GM12875 (cell line): ENCODE results near the gene SCN1B.

Experiments
- H3K4me3 ChIP-seq: one replicate; pipeline ENCODE4 v1.5.1; 2011; ENCODE audit warnings: low read depth, low read length, control low read depth
- TF ChIP-seq, protein P1 (sequence below): IDR thresholded peaks from 2 replicates; pipeline ENCODE4 v1.5.1; 2011; ENCODE audit warnings: low read depth, mild to moderate bottlenecking, control low read depth, inconsistent platforms, low read length, moderate library complexity, borderline replicate concordance; ENCODE audit not compliant: insufficient read depth

The SCN1B gene

DNA sequence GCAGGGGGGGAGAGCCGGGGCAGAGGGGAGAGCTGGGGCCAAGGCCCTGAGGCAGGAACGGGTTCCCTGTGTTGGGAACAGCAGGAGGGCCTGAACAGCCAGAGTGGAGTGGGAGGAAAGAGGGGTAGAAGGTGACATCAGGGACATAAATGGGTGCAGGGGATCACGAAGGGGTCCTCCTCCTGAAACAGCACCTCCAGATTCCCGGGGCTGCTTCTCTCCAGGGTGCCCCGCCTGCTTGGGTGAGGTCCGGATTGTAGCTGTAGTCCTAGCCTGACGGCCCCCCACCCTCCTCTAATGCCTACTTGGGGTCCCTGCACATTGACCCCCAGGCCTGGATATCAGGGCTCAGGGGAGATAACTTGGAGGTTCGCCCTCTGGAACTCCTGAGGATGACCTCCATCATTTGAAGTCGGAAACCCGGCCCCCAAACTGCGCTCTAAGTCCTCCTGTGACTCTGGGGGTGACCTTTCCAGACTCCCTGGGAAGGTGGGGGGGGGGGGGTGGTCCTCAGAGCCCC is 473 bp upstream of the SCN1B start:
- H3K4me3 ChIP-seq, result no peak overlapping the region
- TF ChIP-seq, protein P1, sequence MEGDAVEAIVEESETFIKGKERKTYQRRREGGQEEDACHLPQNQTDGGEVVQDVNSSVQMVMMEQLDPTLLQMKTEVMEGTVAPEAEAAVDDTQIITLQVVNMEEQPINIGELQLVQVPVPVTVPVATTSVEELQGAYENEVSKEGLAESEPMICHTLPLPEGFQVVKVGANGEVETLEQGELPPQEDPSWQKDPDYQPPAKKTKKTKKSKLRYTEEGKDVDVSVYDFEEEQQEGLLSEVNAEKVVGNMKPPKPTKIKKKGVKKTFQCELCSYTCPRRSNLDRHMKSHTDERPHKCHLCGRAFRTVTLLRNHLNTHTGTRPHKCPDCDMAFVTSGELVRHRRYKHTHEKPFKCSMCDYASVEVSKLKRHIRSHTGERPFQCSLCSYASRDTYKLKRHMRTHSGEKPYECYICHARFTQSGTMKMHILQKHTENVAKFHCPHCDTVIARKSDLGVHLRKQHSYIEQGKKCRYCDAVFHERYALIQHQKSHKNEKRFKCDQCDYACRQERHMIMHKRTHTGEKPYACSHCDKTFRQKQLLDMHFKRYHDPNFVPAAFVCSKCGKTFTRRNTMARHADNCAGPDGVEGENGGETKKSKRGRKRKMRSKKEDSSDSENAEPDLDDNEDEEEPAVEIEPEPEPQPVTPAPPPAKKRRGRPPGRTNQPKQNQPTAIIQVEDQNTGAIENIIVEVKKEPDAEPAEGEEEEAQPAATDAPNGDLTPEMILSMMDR, result no peak

DNA sequence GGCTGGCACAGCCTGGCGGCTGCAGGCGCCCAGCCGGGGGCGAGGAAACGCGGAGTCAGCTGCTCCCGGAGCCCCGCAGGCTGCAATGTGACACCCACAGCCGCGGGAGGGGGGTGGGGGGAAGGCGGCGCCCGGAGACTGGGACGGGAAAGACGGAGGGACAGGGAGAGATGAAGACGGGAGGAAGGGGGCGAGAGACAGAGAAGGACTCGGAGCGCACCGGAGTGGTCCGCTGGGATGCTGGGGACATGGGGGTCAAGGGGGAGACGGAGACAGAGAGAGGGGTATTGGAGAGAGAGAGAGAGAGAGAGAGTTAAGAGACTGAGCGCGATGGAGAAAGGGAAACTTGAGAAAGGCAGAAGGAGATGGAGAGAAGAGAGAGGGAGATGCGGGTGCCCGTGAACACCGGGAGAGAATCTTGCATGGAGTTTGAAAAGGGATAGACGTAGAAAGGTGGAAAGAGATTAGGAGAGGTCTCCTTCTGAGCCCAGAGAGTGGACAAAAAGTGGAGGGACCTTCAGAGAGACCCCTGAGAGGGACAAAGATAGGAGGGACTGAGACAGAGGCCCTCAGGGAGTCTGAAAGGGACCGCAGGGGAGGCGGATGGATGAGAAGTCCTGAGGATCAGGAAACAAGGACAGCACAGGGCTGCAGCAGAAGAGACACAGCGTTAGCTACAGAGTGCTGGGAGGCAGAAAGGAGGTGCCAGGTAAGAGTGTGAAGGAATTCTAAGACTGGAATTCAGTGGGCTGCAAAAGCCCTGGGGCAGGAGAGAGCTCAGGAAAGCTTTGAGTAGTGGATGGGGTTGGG is 1.0 kb downstream of the SCN1B start:
- H3K4me3 ChIP-seq, result no peak overlapping the region
- TF ChIP-seq, protein P1, result no peak

DNA sequence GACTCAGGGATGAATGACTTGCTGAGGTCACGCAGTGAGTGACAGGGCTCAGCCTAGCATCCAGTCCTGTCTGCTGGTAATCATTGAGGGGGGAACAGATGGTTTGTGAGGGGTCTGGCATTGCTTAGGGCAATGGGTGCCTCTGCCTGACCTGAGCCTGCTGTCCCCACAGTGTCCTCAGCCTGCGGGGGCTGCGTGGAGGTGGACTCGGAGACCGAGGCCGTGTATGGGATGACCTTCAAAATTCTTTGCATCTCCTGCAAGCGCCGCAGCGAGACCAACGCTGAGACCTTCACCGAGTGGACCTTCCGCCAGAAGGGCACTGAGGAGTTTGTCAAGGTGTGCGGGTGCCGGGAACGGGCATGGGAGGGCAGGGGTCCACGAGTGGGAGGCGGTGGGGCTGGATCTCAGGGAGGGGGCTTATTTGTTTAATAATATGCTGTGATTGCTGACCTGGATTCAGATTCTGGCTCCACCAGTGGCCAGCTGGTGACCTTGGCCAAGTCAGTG is 2.1 kb downstream of the SCN1B start:
- TF ChIP-seq, protein P1, result no peak
- H3K4me3 ChIP-seq, result no peak overlapping the region

DNA sequence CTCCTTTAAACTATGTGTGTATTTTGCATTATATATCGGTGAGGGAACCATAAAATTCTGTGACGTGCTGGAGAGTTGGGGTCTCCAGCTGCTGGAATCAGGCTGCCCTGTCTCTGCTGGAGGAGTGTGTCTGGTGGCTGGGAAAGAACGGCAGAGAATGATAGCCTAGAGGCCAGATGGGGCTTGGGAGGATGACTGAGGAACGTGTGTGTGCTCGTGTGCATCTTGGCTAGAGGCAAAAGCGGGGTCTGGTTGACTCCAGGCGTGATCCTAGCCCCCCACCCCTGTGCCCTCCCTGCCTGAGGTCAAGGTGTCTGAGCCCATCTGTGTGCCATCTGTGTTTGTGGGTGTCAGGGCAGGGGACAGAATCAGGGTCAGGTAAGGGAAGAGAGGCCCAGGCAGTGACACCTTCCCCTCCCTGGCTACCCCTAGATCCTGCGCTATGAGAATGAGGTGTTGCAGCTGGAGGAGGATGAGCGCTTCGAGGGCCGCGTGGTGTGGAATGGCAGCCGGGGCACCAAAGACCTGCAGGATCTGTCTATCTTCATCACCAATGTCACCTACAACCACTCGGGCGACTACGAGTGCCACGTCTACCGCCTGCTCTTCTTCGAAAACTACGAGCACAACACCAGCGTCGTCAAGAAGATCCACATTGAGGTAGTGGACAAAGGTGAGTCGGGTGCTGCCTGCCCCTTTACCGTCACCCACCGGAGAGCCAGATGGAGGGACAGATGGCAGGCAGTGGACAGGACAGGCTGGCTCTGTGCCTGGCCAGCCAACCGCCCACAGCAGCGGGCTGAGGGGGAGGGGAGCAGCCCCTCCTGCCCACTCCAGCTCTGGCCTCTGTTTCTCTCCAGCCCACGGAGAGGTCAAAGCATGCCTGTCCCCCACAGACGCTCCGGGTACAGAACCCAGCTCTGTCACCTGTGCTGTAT is 3.1 kb downstream of the SCN1B start:
- TF ChIP-seq, protein P1, result no peak
- H3K4me3 ChIP-seq, result no peak overlapping the region

DNA sequence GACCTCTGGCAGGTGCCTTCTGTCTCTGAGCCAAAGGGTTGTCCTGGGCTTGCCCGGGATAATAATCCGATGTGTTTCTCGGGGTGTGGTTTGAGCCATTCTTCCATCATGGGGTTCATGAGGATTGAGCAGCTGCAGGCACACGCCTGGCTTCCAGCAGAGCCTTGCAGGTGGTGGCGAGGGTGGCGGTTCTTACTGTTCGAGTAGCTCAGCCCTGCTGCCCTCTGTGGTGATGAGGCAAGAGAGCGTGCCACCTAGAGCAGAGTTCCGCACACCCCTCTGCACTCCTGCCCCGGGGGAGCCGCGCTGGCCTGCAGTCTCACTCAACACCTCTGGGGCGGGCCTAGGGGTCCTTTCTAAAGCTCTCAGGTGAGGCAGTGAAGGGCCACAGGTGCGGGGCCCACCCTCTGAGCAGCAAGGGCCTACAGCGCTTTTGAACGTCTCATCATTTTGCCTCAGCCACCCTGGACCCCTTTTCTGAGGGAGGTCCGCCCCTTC is 3.8 kb downstream of the SCN1B start:
- TF ChIP-seq, protein P1, result no peak
- no peak overlapping the region for H3K4me3 ChIP-seq

DNA sequence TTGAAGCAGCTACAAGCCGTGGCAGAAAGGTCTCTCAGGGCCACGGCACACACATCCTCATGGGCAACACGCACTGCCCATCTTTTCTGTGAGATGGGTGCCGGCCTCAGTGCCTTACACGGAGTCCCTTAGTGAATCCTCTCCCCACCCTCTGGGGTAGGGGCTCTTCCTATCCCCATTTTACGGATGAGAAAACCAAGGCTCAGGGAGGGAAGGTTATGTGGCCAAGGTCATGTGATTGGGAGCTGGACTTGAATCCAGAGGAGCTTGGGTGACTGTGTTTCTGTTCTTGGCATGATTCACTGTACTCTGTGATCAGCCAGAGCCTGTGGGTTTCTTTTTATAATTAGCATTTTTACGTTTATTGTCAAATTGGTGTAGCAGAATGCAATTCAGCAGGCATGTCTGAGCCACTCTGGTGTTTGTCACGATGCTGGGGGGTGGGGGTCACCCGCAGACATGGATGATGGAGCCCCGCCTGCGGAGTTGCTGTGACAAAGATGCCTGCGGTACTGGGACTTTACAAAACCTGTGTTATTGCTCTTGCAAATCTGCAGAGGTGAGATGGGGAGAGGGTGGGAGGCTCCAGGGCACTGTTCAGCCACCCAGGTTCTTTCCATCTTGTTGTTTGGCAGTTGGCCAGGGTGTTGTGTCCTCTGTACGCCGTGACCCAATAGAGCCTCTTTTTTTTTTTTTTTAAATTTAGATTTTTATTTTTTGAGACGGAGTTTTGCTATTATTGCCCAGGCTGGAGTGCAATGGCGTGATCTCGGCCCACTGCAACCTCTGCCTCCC is 4.5 kb downstream of the SCN1B start:
- TF ChIP-seq, protein P1, result no peak
- no peak overlapping the region for H3K4me3 ChIP-seq
